ENCODE measurements around the gene ANKRD7.
"Not testable (repeated sequence)": the region's sequence is repeated elsewhere in the genome, so short reads cannot be mapped to it uniquely, and the experiment has no call there.

Gene ANKRD7

DNA sequence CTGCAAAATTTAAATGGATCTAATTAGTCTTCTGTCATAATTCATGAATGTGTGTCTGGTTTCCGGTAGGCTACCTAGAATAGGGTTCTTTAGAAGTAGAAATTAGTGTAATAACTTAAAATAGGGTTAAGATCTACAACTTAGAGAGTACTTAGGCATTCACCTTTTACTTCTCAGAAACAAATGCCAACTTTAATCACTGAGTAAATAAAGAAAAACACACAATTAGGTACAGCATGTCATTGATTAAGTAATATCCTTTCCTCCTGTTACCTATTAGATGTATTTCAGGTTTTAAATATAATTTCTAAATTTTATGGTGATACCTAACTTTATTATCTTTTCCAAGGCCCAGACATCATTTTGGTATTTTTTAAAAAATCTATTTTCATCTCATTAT is 9.3 kb downstream of the ANKRD7 start:
- DNase-seq (ENCODE audit: low read depth), result no peak

DNA sequence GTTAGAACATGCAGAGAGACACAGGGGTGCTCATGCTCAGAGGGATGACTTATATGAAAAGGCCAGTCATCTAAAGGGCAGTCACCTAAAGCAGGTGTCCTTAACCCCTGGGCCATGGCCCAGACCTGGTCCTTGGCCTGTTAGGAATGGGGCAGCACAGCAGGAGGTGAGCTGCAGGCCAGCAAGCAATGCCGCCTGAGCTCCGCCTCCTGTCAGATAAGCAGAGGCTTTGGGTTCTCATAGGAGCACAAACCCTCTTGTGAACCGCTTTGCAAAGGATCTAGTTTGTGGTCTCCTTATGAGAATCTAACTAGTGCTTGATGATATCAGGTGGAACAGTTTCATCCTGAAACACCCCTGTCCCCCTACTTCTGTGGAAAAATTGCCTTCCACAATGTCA is 14.5 kb downstream of the ANKRD7 start:
- no peak for DNase-seq (ENCODE audit: low read depth)

DNA sequence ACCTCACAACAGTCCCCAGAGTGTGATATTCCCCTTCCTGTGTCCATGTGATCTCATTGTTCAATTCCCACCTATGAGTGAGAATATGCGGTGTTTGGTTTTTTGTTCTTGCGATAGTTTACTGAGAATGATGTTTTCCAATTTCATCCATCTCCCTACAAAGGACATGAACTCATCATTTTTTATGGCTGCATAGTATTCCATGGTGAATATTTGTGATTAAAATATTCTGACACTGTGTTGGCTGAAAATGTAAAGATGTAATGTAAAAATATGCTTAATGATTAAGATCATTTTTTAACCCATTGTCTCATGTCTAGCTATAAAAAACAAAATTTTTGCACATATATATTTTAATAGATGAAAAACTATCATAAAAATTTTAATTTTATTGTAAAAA is 15.8 kb downstream of the ANKRD7 start:
- DNase-seq (ENCODE audit: low read depth), result not testable (repeated sequence)

DNA sequence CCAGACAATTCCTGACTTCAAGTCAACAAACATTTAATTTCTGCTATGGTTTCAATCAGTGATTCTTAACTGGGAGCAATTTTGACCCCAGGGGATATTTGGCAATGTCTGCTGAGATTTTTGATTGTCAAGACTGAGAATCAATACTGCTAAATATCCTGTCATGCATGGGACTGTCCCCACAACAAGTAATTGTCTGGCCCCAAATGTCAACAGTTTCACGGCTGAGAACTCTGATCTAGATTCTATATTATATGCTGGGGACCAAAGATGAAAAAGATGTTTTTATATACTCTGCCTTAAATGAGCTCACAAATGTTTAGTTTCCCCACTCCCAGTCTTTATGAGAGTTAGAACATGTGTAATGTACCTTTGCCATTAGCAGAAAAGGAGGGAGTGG is 19.2 kb downstream of the ANKRD7 start:
- no peak for DNase-seq (ENCODE audit: low read depth)

DNA sequence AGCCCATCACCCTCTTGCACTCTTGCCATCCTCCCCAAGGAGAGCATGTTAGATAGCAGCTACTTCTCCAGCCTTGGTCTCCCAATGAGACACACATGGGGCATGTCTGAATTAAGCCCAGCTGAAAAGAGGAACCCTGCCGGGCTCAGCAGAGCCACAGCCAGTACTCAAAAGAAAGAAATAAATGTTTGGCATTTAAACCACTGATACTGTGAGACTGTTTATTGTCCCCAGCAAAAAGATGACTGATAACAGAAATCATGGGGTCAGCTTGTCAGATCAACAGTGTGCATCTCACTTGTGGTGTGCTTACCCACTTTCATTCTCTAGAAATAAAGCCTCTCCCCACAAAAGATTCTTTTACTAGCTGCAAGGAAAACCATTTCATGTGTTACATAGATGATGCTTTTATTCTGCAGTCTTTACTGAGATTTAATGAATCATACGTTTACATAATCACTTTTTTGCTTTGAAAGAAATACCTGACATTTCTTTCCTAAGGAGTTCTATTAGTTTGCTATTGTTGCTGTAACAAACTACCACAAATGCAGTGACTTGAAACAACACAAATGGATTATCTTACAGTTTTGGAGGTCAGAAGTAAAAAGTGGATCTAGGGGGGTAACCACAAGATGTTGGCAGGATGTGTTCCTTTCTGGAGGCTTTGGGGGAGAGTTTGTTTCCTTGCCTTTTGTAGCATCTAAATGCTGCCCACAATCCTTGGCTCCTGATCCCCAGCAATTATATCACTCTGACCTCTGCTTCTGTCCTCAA is 20.9 kb downstream of the ANKRD7 start:
- DNase-seq (ENCODE audit: low read depth), result no peak

DNA sequence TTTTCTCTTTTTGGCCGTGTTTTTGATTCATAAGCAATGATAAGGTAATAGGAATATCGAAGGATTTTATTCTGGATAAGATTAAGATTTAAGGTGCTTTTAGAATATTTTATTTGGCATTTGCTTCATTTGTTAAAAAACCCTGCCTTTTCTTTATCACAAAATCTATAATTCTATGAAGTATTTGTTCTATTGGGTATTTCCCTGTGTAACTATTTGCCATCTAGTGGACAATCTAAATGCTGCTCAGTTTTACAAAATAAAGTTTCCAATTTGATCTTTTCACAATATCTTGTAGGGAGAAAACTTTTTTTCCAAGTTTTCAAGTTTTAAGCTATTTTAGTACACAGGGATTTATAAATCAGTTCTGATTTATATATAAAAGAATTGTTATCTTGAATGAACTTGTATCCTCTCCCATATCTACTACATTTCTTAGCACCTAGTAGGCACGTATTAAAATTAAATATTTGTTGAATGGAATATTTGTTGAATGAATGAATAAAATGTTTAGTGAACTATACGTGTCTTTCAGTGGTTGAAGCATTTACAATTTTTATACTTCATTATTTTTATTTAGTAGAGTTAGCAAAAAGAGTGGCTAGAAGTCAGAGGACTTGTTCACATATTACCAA is 26.5 kb downstream of the ANKRD7 start:
- DNase-seq (ENCODE audit: low read depth), result no peak

DNA sequence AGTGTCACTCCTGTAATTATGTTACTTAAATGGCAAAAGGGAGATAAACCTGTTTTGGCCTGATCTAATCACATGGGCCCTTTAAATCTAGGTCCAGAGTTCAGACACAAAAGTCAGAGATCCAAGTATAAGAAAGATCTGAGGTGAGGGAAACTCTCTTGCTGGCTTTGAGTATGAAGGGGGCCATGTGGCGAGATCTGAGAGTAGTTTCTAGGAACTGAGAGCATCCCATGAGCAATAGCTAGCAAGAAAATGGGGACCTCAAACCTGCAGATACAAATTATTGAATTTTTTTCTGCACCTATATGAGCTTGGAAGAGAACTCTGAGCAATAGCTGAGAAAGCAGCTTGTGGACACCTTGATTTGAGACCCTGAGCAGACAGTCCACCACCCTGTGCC is 27.6 kb downstream of the ANKRD7 start:
- DNase-seq (ENCODE audit: low read depth), result no peak

DNA sequence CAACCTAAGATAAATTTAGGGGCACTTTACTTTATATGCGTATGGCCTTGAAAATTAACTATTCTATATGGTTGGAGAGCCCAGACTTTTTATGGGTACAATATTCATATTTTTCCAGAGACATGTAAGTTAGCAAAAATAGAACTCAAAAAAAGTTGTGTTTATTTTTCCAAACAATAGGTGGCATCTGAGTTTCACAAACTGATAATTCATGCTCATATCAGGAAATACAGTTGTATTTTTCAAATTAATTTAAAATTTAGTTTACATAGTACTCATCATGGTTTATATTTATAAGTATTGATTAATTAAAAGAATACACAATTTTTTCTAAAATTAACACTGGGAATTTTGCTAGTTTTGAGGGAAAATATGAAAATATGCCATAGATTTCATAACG is 34.6 kb downstream of the ANKRD7 start:
- no peak for DNase-seq (ENCODE audit: low read depth)

DNA sequence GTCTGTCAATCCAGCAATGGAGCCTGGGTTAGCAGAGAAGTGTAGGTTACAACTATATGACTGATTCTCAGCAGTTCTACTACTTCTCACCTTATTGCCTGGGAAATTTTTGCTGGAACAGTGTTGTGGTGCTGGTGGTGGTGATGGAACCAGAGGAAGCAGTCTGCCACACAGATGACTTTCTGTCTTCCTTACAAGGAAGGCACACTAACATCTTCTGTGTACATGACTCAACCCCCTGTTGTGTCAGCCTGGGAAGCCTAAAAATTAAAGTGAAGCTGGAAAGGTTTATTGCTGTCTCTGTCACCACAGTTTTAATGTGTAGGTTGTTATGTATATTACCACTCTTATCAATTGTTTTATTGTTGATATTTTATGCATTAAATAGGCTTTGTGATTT is 40.3 kb downstream of the ANKRD7 start:
- DNase-seq (ENCODE audit: low read depth), result no peak

DNA sequence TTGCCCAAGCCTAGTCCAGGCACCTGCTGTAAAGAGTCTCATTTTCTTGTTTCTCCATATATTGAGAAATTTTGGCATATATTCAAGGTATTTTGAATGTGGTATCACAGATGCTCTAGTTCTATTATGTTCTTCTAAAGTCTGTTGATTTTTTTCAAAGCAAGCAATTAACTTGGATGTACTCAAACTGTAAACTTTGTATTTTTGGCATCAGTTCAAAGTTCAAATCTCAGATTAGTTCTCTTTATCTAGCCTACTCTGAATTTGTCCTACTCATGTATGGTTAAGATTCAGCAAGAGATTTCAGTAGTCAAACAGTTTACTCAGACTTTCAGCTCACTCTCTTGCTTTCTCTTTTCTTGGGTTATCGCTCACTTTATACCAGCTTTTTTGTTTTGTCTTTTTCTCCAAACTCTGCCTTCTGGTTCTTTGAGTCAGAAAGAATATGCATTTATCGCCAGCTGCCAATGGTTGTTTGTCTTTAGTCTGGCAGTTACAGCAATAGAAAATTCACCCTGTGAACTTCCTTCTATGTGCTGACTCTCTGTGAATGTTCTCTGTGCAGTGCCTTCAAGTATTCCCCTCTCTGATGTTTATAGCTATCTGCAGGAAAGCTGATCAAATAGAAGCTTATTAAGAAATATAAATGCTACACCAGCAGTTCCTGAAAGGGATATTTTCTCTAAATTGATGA is 56.0 kb downstream of the ANKRD7 start:
- DNase-seq (ENCODE audit: low read depth), result no peak

DNA sequence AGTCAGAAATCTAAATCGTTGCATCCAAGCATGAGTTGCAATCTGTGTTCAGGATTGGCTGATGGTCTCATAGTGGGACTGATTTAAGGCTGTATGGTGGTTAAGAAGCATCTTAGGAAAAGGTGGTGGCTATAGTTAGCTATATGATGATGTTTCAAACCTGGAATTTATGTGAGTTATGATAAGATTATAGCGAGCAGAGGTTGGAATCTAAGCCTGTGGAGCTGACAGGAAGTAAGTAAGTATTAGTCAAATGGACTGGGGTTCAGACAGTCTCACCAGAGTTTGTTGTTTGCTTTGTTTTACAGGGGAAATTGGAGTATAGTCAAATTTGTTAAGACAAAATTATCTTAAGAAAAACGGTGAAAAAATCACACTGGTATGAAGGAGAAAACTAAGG is 56.7 kb downstream of the ANKRD7 start:
- no peak for DNase-seq (ENCODE audit: low read depth)

DNA sequence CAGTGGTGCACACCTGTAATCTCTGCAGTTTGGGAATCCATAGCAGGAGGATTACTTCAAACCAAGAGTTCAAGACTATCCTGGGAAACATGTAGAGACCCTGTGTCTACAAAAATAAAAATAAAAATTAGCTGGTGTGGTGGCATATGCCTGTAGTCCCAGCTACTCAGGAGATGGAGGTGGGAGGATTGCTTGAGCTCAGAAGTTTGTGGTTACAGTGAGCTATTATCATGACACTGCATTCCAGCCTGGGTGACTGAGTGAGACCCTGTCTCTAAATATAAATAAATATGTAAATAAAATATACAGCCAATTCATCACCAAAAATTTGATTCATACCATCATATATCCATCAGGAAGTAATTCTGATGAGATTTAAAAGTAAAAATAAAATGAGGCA is 60.9 kb downstream of the ANKRD7 start:
- no peak for DNase-seq (ENCODE audit: low read depth)

DNA sequence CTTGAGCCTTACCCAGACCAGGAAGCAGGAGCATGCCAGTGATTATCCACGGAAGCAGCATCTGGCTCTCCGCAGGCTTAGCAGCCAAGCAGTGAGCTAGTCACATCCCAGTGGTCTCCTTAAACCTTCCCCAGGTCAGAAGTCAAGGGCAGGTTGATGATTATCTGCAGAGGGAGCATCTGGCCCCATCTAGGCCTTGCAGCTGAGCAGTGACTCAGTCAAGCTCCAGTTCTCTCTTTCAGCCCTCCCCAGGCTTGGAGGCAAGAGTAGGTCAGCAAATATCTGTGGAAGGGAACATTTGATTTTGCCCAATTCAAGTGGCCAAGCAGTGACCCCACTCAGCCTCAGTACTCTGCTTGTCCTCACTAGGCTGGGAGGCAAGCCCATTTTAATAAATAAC is 61.6 kb downstream of the ANKRD7 start:
- no peak for DNase-seq (ENCODE audit: low read depth)

DNA sequence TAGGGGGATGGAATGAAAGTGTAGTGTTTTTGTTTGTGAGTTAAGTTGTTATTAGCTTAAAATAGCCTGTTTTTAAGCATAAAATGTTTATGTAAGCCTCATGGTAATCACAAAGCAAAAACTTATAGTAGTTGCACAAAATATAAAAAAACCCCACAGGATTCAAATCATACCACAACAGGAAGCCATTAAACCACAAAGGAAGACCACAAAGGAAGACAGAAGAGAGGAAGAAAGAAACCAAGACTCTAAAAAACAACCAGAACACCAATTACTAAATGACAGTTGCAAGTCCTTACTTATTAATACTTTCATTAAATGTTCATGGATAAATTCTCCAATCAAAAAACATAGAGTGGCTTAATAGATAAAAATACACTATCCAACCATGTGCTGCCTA is 63.6 kb downstream of the ANKRD7 start:
- DNase-seq (ENCODE audit: low read depth), result no peak

DNA sequence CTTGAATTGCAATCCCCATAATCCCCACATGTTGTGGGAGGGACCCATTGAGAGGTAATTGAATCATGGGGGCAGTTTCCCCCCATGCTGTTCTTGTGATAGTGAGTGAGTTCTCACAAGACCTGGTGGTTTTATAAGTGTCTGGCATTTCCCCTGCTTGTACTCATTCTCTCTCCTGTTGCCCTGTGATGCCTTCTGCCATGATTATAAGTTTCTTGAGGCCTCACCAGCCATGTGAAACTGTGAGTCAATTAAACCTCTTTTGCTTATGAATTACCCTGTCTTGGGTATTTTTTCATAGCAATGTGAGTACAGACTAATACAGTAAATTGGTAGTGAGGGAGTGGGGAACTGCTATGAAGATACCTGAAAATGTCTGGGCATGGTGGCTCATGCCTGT is 65.0 kb downstream of the ANKRD7 start:
- DNase-seq (ENCODE audit: low read depth), result no peak

Measured in EH (cell line).